ENCODE results near the gene ATXN7.

Gene ATXN7

DNA sequence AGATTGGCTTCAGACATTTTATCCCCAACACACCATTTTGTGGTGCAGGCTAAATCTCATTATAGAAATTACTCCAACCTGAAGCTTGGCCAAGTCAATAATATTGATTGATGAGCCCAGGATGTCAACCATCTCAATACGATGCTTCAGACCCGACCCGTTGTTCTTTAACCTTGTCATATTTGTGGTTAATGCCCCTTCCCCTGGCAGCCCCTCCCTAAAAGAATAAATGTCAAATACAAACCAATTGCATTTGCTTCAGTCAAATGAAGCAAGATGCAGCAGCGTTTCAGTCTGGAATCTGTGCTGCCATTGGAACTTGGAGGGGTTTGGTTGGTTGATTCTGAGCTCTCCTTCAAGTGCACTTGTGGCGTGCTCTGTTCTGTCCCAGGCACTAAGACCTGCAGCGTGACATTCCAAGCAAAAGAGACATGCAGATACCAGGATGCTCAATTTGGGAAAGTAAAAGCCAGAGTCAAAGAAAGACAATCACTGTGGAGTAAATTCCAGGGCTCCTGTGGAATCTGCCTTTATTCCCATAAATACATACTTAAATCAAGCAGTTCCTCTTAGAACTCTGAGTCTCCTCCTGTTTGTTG is 183.4 kb downstream of the ATXN7 start:
- TF ChIP-seq, protein P1, sequence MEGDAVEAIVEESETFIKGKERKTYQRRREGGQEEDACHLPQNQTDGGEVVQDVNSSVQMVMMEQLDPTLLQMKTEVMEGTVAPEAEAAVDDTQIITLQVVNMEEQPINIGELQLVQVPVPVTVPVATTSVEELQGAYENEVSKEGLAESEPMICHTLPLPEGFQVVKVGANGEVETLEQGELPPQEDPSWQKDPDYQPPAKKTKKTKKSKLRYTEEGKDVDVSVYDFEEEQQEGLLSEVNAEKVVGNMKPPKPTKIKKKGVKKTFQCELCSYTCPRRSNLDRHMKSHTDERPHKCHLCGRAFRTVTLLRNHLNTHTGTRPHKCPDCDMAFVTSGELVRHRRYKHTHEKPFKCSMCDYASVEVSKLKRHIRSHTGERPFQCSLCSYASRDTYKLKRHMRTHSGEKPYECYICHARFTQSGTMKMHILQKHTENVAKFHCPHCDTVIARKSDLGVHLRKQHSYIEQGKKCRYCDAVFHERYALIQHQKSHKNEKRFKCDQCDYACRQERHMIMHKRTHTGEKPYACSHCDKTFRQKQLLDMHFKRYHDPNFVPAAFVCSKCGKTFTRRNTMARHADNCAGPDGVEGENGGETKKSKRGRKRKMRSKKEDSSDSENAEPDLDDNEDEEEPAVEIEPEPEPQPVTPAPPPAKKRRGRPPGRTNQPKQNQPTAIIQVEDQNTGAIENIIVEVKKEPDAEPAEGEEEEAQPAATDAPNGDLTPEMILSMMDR (IDR thresholded peaks at IDR 0.05; ENCODE audit: control extremely low read depth, extremely low read depth, low read depth, missing control alignments), result no peak
- no peak for DNase-seq (ENCODE audit: extremely low spot score)

DNA sequence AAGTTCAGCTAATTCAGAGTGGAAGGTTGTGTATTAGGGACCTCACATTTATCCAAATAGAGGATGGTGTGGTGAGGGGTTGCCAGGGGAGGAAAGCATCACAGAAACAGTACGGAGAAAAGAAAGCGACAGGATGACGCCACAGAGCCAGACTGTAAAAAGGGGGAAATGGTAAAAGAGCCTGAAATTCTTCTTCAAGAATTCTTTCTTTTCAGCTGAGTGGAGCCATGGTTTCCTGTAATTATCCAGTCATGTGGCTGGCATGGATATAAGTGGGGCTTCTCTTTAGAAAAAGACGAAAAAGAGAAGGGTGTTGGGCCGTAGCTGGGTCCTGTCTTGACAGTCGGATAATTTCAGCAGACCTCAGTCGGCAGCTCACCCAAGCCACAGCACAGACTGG is 184.1 kb downstream of the ATXN7 start:
- ChIA-PET POLR2A (no interaction called here), CTCF (interaction anchor here (1.3 to 3.0 kb wide), 2 partner anchors 12 to 437 kb away, joined by 4 to 8 read pairs; no protein-coding TSS in a partner anchor)
- DNase-seq (ENCODE audit: extremely low spot score), result no peak
- TF ChIP-seq, protein P1 (IDR thresholded peaks at IDR 0.05; ENCODE audit: control extremely low read depth, extremely low read depth, low read depth, missing control alignments), result no peak

More for the DNA sequence above, 183.4 kb downstream of the ATXN7 start:
- CTCF ChIA-PET, result interaction anchor here (1.3 to 3.0 kb wide), 2 partner anchors 13 to 438 kb away, joined by 4 to 8 read pairs; no protein-coding TSS in a partner anchor
- POLR2A ChIA-PET, result no interaction called here

DNA sequence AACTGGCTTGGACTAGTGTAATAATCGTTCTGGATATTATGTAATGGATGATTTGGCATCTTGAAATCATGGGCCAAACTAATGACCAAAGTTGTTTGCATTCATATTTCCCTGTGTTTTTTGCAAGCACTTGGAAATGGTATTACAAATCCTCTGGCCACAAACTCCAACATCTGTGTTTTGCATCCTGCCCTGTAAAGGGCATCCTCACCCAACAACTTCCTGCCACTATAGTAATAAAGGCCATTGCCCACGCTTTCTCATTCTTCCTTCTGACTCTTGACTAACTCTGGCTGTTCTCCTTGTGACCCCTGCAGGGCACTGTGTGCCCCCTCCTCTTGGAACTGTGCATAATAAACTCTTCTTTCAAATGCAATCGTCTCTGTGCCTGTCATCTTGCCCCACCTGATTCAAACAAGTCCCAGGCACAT is 185.0 kb downstream of the ATXN7 start:
- TF ChIP-seq, protein P1 (IDR thresholded peaks at IDR 0.05; ENCODE audit: control extremely low read depth, extremely low read depth, low read depth, missing control alignments), result no peak
- ChIA-PET CTCF (interaction anchor here (1.0 to 3.0 kb wide), 3 partner anchors 18 to 436 kb away, joined by 3 to 8 read pairs (median 3); no protein-coding TSS in a partner anchor), POLR2A (no interaction called here)
- DNase-seq (ENCODE audit: extremely low spot score), result no peak

DNA sequence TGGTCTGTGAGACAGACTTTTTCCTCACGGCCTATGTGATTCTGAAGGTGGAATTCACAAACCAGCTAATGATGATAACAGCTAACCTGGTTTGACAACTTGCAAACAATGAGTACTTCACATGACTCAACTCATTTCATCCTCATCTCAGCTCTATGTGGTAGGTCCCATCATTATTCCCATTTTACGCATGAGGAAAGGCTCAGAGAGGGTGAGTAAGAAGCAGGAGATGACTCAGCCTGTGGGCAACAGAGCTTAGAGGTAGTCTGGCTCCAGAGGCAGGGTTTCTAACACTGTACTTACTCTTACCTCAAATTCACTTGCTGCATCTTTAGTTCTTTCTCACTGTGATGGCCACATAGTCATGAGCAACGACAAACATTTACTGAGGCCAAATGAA is 185.5 kb downstream of the ATXN7 start:
- DNase-seq (ENCODE audit: extremely low spot score), result no peak
- CTCF ChIA-PET, result interaction anchor here (1.0 to 3.0 kb wide), 4 partner anchors 13 to 436 kb away, joined by 3 to 8 read pairs (median 3); no protein-coding TSS in a partner anchor
- POLR2A ChIA-PET, result no interaction called here
- TF ChIP-seq, protein P1 (IDR thresholded peaks at IDR 0.05; ENCODE audit: control extremely low read depth, extremely low read depth, low read depth, missing control alignments), result no peak

DNA sequence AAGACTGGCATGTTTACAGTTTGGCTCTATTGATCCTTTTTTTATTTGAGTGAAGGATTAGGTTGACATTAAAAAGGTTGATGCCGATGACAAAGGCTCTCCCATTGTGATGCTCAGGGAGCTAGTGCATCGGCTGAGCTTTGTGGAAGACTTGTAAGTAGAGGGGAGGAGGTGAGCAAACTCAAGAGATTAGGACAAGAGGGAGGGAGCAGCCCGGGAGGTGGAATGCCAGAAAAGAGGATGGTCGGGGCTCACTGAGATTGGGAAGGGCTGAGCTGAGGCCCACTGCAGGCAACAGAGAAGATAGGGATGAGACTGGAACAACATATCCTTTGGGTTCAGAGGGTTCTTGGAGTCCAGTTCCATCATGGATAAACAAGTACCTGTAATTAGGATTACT is 186.2 kb downstream of the ATXN7 start:
- TF ChIP-seq, protein P1 (IDR thresholded peaks at IDR 0.05; ENCODE audit: control extremely low read depth, extremely low read depth, low read depth, missing control alignments), result no peak
- POLR2A ChIA-PET, result no interaction called here
- DNase-seq (ENCODE audit: extremely low spot score), result no peak
- CTCF ChIA-PET, result interaction anchor here (1.0 kb wide), 2 partner anchors 12 to 58 kb away, joined by 3 read pairs; no protein-coding TSS in a partner anchor

Data from GM10248 (cell line).